Stimulated activated CD8-positive, alpha-beta memory T cell treated with anti-CD3 and anti-CD28 coated beads, Interleukin-12 subunit alpha, Interleukin-12 subunit beta, amount 100 ng/mL, for 4 hours (primary cell): ENCODE results near the gene NRXN3.

Source experiments
- DNase-seq: peaks from one replicate; pipeline ENCODE4 v3.0.0-alpha.2; 2020; ENCODE audit warnings: low read depth

The NRXN3 gene

GRCh38 chr14:78173346-78174035, 3.3 kb downstream of the NRXN3 start:
- DNase-seq = no peak

- DNase-seq = no peak
Measured at GRCh38 chr14:78175412-78175811, 5.2 kb downstream of the NRXN3 start.

DNA sequence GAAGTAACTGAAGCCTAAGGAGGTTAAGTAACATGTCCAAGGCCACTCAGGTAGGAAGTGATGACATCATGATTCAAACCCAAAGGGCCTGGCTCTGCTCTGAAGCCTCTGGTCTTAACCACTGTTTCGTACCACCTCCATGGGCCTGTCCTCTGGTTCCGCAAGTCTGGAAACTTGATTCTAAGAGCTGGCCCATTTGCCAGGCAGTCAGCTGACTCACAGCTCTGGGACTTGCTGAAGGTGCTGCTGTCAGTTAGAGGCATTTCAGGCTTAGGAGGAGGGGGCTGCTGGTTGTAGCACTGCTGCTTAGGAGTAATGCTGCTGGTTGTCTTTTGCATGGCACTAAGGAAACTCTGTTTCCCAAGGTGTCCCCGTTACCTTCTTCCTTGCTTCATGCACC, 7.9 kb downstream of the NRXN3 start:
- DNase-seq = no peak

- DNase-seq = no peak
Measured at GRCh38 chr14:78178971-78179370, 8.8 kb downstream of the NRXN3 start.

GRCh38 chr14:78181270-78181669, 11.1 kb downstream of the NRXN3 start:
- no peak for DNase-seq

GRCh38 chr14:78182722-78183121, 12.5 kb downstream of the NRXN3 start:
- DNase-seq = no peak

DNA sequence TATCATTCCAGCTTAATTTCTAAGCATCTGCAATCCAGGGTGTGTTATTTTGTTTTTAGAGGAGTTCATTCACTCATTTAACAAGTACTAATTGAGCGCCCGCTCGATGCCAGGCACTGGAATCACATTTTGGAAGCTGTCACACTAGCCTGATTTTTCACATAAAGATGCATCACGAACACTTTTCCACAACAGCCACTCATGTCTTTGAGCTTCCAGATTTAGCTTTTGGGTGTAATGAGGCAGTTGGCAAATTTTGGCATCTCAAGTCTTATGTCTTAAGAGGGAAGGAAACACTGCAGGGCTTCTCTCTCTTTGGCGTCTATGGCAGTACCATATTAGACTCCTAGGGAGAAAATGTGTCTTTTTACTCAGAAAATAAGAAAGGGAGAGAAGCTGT, 14.0 kb downstream of the NRXN3 start:
- DNase-seq = no peak

GRCh38 chr14:78186277-78186676, 16.1 kb downstream of the NRXN3 start:
- no peak for DNase-seq

- DNase-seq = no peak
Measured at GRCh38 chr14:78188882-78189281, 18.7 kb downstream of the NRXN3 start.

DNA sequence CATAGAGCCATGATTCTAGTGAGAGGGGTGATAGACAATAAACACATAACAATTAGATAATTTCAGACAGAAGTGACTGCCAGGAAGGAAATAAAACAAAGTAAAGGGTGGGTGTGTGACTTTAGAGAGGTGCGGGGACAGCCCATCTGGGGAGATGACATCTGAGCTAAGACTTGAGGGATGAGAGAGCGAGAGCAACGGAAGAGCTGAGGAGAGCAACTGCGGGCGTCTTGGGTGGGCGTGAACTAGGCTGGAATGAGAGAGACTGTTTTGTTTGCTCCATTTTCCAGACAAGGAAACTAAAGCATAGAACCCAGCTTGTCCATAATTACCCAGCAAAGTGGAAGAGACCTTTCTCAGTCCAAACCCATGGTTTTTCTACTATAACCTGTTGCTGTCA, 25.3 kb downstream of the NRXN3 start:
- no peak for DNase-seq

GRCh38 chr14:78196323-78196722, 26.1 kb downstream of the NRXN3 start:
- DNase-seq = no peak

GRCh38 chr14:78197051-78197450, 26.9 kb downstream of the NRXN3 start:
- no peak for DNase-seq

- no peak for DNase-seq
Measured at GRCh38 chr14:78202163-78202562, 32.0 kb downstream of the NRXN3 start.

DNA sequence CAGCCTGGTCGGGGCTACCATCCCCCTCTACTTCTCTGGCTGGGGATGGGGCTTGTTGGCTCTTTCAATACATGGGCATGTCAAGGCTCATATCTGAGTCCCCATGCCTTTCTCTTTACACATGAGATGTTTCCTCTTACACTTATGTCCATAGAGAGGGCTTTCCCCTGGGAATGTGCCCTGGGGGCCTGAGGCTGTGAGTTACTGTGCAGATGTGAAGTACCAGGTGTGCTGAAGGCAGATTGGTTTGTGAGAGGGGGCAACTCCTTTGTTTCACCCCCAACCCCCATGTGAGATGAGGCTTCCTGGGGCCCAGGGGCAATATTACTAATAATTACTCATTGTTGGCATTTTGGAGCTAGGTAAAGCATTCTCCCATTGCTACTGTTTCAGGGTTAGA, 32.8 kb downstream of the NRXN3 start:
- DNase-seq = no peak

DNA sequence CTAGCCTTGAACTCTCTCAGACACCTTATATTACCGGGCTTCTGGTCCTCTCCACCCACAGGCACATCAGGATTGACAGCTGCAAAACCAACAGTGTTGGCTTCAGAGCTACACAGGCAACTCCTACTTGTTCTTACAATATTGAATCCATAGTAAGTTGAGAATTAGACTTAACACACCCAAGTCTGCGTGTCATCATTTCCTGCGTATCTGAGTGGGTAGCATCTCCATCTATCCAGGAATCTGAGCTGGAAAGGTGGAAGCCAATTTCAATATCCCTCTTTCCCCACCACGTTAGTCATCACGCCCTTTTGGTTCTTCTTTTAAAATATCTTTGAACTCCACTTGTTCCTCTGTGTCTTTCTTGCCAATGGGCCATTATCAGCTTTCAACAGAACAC, 37.2 kb downstream of the NRXN3 start:
- DNase-seq = no peak

- no peak for DNase-seq
Measured at GRCh38 chr14:78220273-78220672, 50.1 kb downstream of the NRXN3 start.

DNA sequence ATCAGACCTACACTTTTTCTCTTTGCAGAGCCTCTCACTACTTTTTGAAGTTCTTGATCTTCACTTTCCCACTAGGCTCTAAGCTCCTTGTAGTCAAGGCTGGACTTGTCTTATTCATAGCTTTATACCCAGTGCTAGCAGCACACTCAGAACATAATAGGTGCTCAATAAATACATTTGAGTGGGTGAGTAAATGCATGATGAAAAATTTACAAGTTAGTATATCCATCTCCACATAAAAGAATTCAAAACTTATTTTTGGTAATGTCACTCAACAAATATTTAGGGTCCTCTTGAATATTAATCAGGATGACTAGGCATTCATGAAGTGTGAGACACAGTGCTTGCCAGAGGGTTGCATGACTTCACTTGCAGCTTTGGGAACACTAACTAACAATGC, 52.6 kb downstream of the NRXN3 start:
- no peak for DNase-seq

DNA sequence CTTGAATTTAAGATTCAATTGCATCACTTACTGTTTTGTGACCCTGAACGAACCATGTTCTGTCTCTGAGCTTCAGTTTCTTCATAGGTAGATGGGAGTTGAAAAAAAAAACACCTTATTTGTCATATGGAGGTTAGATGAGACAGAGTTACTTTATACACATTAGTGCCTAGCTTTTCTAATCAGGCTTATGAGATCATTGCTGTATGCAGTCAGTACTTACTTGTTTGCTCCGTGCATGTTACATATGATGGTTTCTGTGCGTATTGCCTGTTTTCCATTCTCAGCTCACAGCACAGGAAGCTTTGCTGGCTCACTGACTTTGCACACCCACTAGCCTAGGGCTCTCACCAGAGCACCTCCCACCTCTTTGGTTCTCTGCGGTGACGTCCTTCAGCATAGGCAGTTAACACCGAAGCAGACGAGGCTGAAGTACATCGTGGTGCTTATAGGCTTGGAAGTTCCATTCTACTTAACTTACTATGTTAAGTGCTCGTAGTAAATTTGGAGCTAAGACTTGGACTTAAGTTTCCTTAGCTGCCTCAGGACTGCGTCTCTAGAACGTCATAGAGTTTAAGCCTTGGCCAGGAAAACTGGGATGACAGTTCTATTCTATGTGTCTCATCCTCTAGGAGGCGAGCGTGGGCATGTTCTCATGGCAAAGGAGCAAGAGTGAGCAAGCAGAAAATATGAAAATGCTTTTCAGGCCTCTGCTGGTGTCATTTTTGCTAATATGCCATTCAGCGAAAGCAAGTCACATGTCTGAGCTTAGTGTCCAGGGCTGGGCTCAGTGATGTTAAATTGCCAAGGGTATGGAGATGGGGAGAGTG, 57.3 kb downstream of the NRXN3 start:
- DNase-seq = no peak

DNA sequence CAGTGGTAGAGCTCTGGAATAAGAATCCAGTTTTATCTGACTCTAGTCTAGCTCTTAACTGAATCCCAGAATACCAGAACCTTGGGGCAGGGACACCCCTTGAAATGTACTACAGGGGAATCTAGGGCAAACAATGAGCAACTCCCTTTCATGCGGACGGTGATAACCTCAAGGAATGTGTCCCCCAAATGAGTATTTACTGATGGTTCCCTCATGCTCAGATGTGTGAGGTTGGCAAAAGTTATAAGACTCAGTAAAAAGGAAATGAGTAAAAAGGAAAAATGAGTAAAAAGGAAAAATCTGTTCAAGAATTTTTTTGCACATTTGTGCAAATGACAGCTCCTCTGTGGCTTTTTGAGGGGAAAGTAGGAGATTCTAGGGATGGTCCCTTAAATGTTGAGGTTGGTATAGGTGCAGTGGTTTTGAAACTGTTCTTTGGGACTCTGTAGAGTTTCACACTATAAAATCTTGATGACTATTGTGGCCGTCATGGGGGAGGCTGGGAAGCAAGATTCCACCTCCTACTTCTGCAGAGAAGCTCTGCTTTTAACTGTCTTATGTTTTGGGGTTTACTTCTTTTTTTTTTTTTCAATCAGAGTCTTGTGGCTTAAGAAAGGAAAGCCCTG, 58.6 kb downstream of the NRXN3 start:
- no peak for DNase-seq

DNA sequence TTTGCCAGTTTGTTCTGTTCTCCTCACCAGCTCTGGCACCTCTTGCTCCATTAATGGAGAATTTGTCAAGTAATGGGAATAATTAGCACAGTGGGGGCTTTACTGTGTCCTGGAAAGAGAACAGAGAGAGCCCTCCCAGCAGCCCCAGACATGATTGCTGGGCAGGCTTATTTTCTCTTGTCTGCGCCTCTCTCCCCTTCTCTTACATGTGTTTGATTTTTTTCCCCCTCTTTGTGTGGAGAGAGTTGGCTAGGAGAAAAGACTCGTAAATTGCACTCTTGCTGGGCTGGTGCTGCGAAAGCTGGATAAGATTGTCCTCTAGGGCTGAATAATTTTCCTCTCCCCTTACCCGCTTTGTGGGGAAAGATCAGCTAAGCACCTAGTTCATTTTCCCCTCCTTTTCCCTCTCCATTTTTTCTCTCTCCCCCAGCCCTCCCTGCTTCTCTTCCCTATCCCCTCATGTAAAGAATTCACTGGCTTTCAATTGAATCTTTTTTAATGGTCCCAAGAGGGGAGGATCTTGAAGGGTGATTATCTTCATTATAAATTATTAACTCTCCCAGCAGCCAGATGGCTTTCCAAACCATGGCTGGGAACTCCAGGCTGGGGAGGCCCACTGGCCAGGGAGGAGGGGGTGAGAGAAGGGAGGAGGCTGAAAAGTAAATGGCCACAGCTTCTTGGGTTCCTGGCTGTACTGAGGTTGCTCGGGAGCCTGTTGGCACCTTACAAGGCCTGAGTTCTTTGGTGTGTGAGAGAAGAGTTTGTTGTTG, 62.2 kb downstream of the NRXN3 start:
- no peak for DNase-seq

GRCh38 chr14:78238141-78238540, 68.0 kb downstream of the NRXN3 start:
- DNase-seq = no peak

GRCh38 chr14:78240567-78240966, 70.4 kb downstream of the NRXN3 start:
- no peak for DNase-seq
